Glutamatergic neuron (in vitro differentiated cells): Measurements from ENCODE around the gene TMEM178A. TPM values are rescaled to one million over a fixed set of nuclear protein-coding genes. Genes with fewer than 3 reads are reported as not detected.

Experiments
- DNase-seq: peaks from one replicate; pipeline ENCODE4 v3.0.0; 2022
- H3K27ac Mint-ChIP-seq: one replicate; pipeline ENCODE4 v1.8.0; 2020; ENCODE audit warnings: mild to moderate bottlenecking, mixed read lengths, inconsistent platforms; ENCODE audit not compliant: unreplicated experiment
- H3K27me3 Mint-ChIP-seq: one replicate; pipeline ENCODE4 v1.8.0; 2020; ENCODE audit warnings: mild to moderate bottlenecking, moderate library complexity, mixed read lengths, inconsistent platforms; ENCODE audit not compliant: unreplicated experiment
- H3K36me3 Mint-ChIP-seq: one replicate; pipeline ENCODE4 v1.8.0; 2020; ENCODE audit warnings: mild to moderate bottlenecking, mixed read lengths, inconsistent platforms; ENCODE audit not compliant: unreplicated experiment
- H3K4me1 Mint-ChIP-seq: one replicate; pipeline ENCODE4 v1.8.0; 2020; ENCODE audit warnings: mild to moderate bottlenecking, low read depth, mixed read lengths, inconsistent platforms; ENCODE audit not compliant: unreplicated experiment
- H3K4me3 Mint-ChIP-seq: one replicate; pipeline ENCODE4 v1.8.0; 2020; ENCODE audit warnings: mild to moderate bottlenecking, mixed read lengths, inconsistent platforms; ENCODE audit not compliant: unreplicated experiment
- H3K9me3 Mint-ChIP-seq: one replicate; pipeline ENCODE4 v1.8.0; 2020; ENCODE audit warnings: mild to moderate bottlenecking, moderate library complexity, mixed read lengths, inconsistent platforms; ENCODE audit not compliant: unreplicated experiment
- CTCF ChIP-seq: fragments of 200-600 bp; sonication (generic); IDR thresholded peaks from one replicate; pipeline ENCODE4 v1.5.0; 2021; ENCODE audit not compliant: partially characterized antibody, unreplicated experiment
- total RNA-seq: library from RNA; stranded (reverse); fragmentation: NEBNext Ultra II Directional; extraction: Animal tissue kit (Norgen Biotek cat#: 25700); gene quantifications from one replicate; pipeline ENCODE4 v1.2.1, GENCODE V29; 2021; ENCODE audit not compliant: unreplicated experiment

Gene TMEM178A
- total RNA-seq, 1 donor from 2014 or later, result 12.5 TPM

- Mint-ChIP-seq H3K36me3 (no peaks in the 10 kb centered on the region), H3K27me3 (peaks cover 4% of the 10 kb centered on the region), H3K27ac (no peak overlapping the region), H3K9me3 (no peaks in the 10 kb centered on the region), H3K4me3 (no peak overlapping the region), H3K4me1 (no peaks in the 10 kb centered on the region)
- peak; percentile 17 for TF ChIP-seq CTCF
- no peak for DNase-seq
Observed at GRCh38 chr2:39730685-39731302, 65.1 kb downstream of the TMEM178A start.

GRCh38 chr2:39731546-39731945 is 65.8 kb downstream of the TMEM178A start:
- H3K36me3 Mint-ChIP-seq, result no peaks in the 10 kb centered on the region
- no peak for DNase-seq
- H3K4me1 Mint-ChIP-seq, result no peaks in the 10 kb centered on the region
- no peak for TF ChIP-seq CTCF
- no peak overlapping the region for H3K27ac Mint-ChIP-seq
- no peaks in the 10 kb centered on the region for H3K9me3 Mint-ChIP-seq
- H3K27me3 Mint-ChIP-seq, result peaks cover 4% of the 10 kb centered on the region
- no peak overlapping the region for H3K4me3 Mint-ChIP-seq

GRCh38 chr2:39732482-39732881 is 66.8 kb downstream of the TMEM178A start:
- Mint-ChIP-seq H3K27ac (no peak overlapping the region), H3K27me3 (peaks cover 4% of the 10 kb centered on the region), H3K4me3 (no peak overlapping the region)

GRCh38 chr2:39733070-39733674 is 67.5 kb downstream of the TMEM178A start:
- Mint-ChIP-seq H3K4me1 (peaks cover 3% of the 10 kb centered on the region), H3K27me3 (peaks cover 4% of the 10 kb centered on the region), H3K36me3 (no peaks in the 10 kb centered on the region)

More at GRCh38 chr2:39732482-39732881, 66.8 kb downstream of the TMEM178A start:
- no peak for TF ChIP-seq CTCF
- Mint-ChIP-seq H3K4me1 (peaks cover 1% of the 10 kb centered on the region), H3K36me3 (no peaks in the 10 kb centered on the region), H3K9me3 (no peaks in the 10 kb centered on the region)
- no peak for DNase-seq

More at GRCh38 chr2:39733070-39733674, 67.5 kb downstream of the TMEM178A start:
- no peak for TF ChIP-seq CTCF
- DNase-seq, result no peak
- Mint-ChIP-seq H3K4me3 (no peak overlapping the region), H3K9me3 (no peaks in the 10 kb centered on the region), H3K27ac (no peak overlapping the region)
